Measurements from ENCODE around the gene CEACAM8. TPM values are rescaled to one million over a fixed set of nuclear protein-coding genes. Genes with fewer than 3 reads are reported as not detected.

The CEACAM8 gene
- total RNA-seq, 2 experiments from 2014 or later: not detected

GRCh38 chr19:42555801-42556200 lies 38.9 kb downstream of the CEACAM8 start:
- Histone ChIP-seq H3K4me2 (ENCODE audit: low read length) (no peak overlapping the region), H3K4me3 (ENCODE audit: low read depth, low read length, poor library complexity, severe bottlenecking) (no peak overlapping the region), H3K9me3 (ENCODE audit: low read length) (no peaks in the 10 kb centered on the region), H3K9me2 (ENCODE audit: insufficient read depth, low read length) (no peaks in the 10 kb centered on the region), H3K4me1 (ENCODE audit: insufficient read depth, low read length, poor library complexity, severe bottlenecking) (no peaks in the 10 kb centered on the region), H3K79me2 (ENCODE audit: insufficient read depth, low read depth, low read length) (no peaks in the 10 kb centered on the region), H2AFZ (ENCODE audit: low read length) (no peak overlapping the region), H4K20me1 (ENCODE audit: insufficient read depth, low read length) (no peaks in the 10 kb centered on the region; the same call in 1 of the 2 replicates), H3K36me3 (ENCODE audit: insufficient read depth, low read length) (no peaks in the 10 kb centered on the region), H3K27ac (ENCODE audit: low read depth, low read length, poor library complexity, severe bottlenecking) (no peak overlapping the region)
- no peak for DNase-seq (ENCODE audit: low spot score)
- POLR2A ChIA-PET: no interaction called here
- no TSS peak for BruUV-seq (replicated peaks)
- CTCF ChIA-PET (ENCODE audit: unreplicated experiment): no interaction called here
- intact Hi-C loops (cut with micrococcal nuclease; ENCODE audit: unreplicated experiment): no loop called here
- TF ChIP-seq CTCF (conservative IDR thresholded peaks at IDR 0.05; ENCODE audit: low read length): no peak
- no peak for TF ChIP-seq EZH2phosphoT487 (IDR thresholded peaks at IDR 0.05; ENCODE audit: borderline replicate concordance, low read depth, low read length)

GRCh38 chr19:42555317-42555716 lies 39.4 kb downstream of the CEACAM8 start:
- Histone ChIP-seq H3K9me3 (ENCODE audit: low read length) (no peaks in the 10 kb centered on the region), H4K20me1 (ENCODE audit: insufficient read depth, low read length) (no peaks in the 10 kb centered on the region; the same call in 1 of the 2 replicates), H3K4me2 (ENCODE audit: low read length) (no peak overlapping the region), H3K4me3 (ENCODE audit: low read depth, low read length, poor library complexity, severe bottlenecking) (no peak overlapping the region), H3K4me1 (ENCODE audit: insufficient read depth, low read length, poor library complexity, severe bottlenecking) (no peaks in the 10 kb centered on the region), H3K27ac (ENCODE audit: low read depth, low read length, poor library complexity, severe bottlenecking) (no peak overlapping the region), H2AFZ (ENCODE audit: low read length) (no peak overlapping the region), H3K36me3 (ENCODE audit: insufficient read depth, low read length) (no peaks in the 10 kb centered on the region), H3K79me2 (ENCODE audit: insufficient read depth, low read depth, low read length) (no peaks in the 10 kb centered on the region), H3K9me2 (ENCODE audit: insufficient read depth, low read length) (no peaks in the 10 kb centered on the region)
- BruUV-seq (replicated peaks): no TSS peak
- ChIA-PET CTCF (ENCODE audit: unreplicated experiment) (no interaction called here), POLR2A (no interaction called here)
- no peak for DNase-seq (ENCODE audit: low spot score)
- TF ChIP-seq EZH2phosphoT487 (IDR thresholded peaks at IDR 0.05; ENCODE audit: borderline replicate concordance, low read depth, low read length) (no peak), CTCF (conservative IDR thresholded peaks at IDR 0.05; ENCODE audit: low read length) (no peak)
- intact Hi-C loops (cut with micrococcal nuclease; ENCODE audit: unreplicated experiment): no loop called here

GRCh38 chr19:42554046-42554575 lies 40.6 kb downstream of the CEACAM8 start:
- H3K4me1 ChIP-seq (ENCODE audit: insufficient read depth, low read length, poor library complexity, severe bottlenecking): no peaks in the 10 kb centered on the region
- H4K20me1 ChIP-seq (ENCODE audit: insufficient read depth, low read length): no peaks in the 10 kb centered on the region; the same call in 1 of the 2 replicates
- TF ChIP-seq EZH2phosphoT487 (IDR thresholded peaks at IDR 0.05; ENCODE audit: borderline replicate concordance, low read depth, low read length) (no peak), CTCF (conservative IDR thresholded peaks at IDR 0.05; ENCODE audit: low read length) (no peak)
- no peak for DNase-seq (ENCODE audit: low spot score)
- no peak overlapping the region for H3K4me3 ChIP-seq (ENCODE audit: low read depth, low read length, poor library complexity, severe bottlenecking)
- BruUV-seq (replicated peaks): no TSS peak
- H3K9me2 ChIP-seq (ENCODE audit: insufficient read depth, low read length): no peaks in the 10 kb centered on the region
- intact Hi-C loops (cut with micrococcal nuclease; ENCODE audit: unreplicated experiment): no loop called here
- POLR2A ChIA-PET: no interaction called here
- H3K36me3 ChIP-seq (ENCODE audit: insufficient read depth, low read length): no peaks in the 10 kb centered on the region
- no peak overlapping the region for H3K27ac ChIP-seq (ENCODE audit: low read depth, low read length, poor library complexity, severe bottlenecking)
- CTCF ChIA-PET (ENCODE audit: unreplicated experiment): no interaction called here
- H3K4me2 ChIP-seq (ENCODE audit: low read length): no peak overlapping the region
- H3K79me2 ChIP-seq (ENCODE audit: insufficient read depth, low read depth, low read length): no peaks in the 10 kb centered on the region
- H2AFZ ChIP-seq (ENCODE audit: low read length): no peak overlapping the region
- no peaks in the 10 kb centered on the region for H3K9me3 ChIP-seq (ENCODE audit: low read length)
